Measurements from ENCODE around the gene NOC4L.

DNA sequence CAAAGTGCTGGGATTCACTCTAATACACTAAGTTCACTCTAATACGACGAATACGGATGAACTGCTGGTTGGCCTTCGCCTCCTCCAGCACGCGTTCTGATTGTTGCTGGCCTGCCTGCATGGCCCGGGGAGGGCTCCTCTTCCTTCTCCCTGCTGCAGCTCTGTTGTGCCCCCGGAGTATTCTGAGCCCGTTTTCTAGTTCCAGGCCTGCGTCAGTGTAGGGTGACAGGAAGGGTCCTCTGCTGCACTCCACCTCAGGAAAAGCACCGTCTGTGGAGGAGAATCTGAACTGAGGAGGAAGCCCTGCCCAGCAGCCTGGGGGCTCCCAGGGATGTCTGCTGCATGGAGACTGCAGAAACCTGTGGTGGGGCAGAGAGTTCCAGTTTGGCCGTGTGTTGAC lies 44.5 kb upstream of the NOC4L start:
- TF ChIP-seq CTCF (IDR thresholded peaks at IDR 0.05 in 8 of 11, conservative IDR thresholded peaks at IDR 0.05 in 3 of 11) (no peak), POLR2A (IDR thresholded peaks at IDR 0.05) (no peak), POLR2AphosphoS5 (IDR thresholded peaks at IDR 0.05) (no peak)

Data from spleen (tissue), 7 donors.